AG09309 (cell line): ENCODE results near the gene MIPOL1.

Experiments
- DNase-seq: peaks from one replicate; pipeline ENCODE4 v3.0.0-alpha.2; 2010; ENCODE audit warnings: low read depth
- H3K4me3 ChIP-seq: 2 replicates; pipeline ENCODE4 v1.5.1; 2011; ENCODE audit warnings: mild to moderate bottlenecking, low read depth, low read length, moderate library complexity; ENCODE audit not compliant: control insufficient read depth
- CTCF ChIP-seq: IDR thresholded peaks from 2 replicates; pipeline ENCODE4 v1.5.1; 2011; ENCODE audit warnings: mild to moderate bottlenecking, low read depth, low read length, inconsistent platforms; ENCODE audit not compliant: insufficient read depth, control insufficient read depth; ENCODE audit errors: missing control alignments

MIPOL1 gene

DNA sequence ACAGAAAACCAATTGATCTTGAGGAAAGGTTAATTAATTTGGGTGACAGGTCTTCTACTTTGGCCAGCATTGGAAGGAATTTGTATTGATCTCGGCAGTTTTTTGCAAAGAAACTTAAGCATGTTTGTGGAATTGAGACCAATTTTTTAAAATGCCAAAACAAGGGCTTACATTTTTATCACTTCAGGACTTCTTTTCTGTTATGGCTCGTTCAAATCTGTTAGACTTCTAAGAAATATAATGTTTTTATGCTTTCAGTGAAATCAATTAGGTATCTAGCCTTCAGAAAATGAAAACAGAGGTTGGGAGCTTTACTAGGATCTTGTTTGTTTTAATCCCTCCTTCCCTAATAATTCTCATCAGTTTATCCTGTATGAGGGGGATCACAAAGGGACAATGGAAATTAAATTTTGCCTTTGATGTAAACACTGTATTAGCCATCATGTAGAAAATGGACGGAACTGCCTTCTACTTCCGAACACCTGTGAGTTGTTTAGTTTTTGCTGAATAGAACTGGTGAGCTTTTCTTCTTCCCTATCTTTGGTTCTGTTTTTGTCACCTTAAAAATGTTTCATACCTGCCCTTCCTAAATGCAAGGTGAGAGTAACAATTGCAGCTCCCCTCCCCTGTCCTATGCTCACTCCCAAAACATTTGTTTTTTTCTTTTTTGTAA is 389.5 kb downstream of the MIPOL1 start:
- no peak overlapping the region for H3K4me3 ChIP-seq
- no peak for TF ChIP-seq CTCF
- no peak for DNase-seq

DNA sequence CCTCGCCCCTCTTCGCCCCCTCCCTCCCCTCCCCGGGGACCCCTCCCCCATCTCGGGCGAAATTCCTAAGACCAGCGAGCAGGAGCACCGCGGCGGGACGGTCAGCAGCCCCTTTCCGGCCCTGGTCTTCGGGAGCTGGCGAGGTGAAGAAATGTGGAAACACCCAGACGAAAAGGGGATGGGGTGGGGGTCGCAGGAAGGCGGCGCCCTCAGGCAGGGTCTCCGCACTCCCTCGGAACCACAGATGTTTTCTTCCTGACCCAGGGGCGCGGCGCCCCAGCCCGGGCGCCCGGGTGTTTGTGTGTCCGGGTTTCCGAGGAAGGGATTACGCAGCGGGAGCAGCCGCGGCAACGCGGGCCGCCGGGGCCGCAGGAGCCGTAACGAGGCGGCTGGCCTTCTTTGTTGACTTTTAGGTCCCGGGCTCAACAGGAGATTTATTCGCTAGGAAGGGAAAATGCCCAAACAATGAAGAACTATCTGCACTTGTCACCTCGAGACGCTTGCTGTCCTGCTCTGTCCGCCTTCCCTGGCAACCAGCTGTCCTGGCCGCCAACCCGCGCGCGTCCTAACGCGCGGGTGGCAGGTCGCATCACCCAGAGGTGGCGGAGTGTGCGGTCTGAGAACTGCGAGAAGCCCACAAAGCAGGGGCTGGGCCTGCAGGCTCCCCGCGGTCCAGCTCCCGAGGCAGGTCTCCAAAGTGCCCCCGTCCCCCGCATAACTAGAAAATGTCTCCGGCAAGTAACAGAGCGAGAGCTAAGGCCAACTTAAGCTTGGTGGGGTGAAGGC is 390.3 kb downstream of the MIPOL1 start:
- H3K4me3 ChIP-seq, result no peak overlapping the region
- no peak for DNase-seq
- no peak for TF ChIP-seq CTCF

GRCh38 chr14:37588667-37588955 is 390.9 kb downstream of the MIPOL1 start:
- DNase-seq, result no peak
- H3K4me3 ChIP-seq, result no peak overlapping the region
- TF ChIP-seq CTCF, result no peak

- TF ChIP-seq CTCF, result no peak
- no peak overlapping the region for H3K4me3 ChIP-seq
- DNase-seq, result no peak
These were observed 391.4 kb downstream of the MIPOL1 start for GRCh38 chr14:37588956-37589714.

DNA sequence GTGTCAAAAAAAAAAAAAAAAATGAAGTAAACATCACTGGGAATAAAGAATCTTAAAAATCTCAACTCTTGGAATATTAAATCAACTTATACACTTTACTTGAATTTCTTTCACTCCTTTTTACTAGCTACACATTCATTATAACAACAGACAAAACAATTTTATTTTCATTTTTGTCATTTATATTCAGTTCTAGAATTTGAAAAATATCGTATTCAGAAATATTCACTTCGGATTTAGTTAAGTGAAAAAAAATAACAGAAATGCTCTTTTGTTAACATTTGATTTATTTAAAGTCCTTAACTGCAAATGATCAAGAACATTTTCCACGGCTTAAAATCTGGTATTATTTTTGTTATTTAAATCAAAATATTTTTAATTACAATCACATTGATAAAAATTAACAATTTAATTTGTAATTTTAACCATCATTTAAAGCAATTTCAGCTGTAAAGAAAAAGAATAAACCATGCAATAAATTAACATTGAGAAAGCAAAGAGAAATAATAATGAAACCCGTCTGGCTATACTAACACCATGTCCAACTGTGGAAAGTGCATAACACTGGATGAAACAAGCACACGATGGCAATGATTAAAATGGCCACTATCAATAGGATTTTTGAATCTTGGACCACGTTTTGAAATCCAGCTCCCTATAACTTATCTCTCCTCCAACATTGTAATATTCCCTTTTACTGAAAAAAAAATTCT is 392.1 kb downstream of the MIPOL1 start:
- no peak for TF ChIP-seq CTCF
- H3K4me3 ChIP-seq, result no peak overlapping the region
- no peak for DNase-seq

- TF ChIP-seq CTCF, result no peak
- DNase-seq, result no peak
- H3K4me3 ChIP-seq, result no peak overlapping the region
These were observed 392.8 kb downstream of the MIPOL1 start for GRCh38 chr14:37590428-37591139.
